Body of pancreas (tissue), 4 donors: ENCODE data around the gene STARD3. TPM values are rescaled to one million over a fixed set of nuclear protein-coding genes. Genes with fewer than 3 reads are reported as not detected.
"Not testable (repeated sequence)": the region's sequence is repeated elsewhere in the genome, so short reads cannot be mapped to it uniquely, and the experiment has no call there.

Source experiments
- ATAC-seq: fragments of 150-250 bp; one replicate; pipeline ENCODE4 v1.9.1; 2016
- DNase-seq, 4 donors: peaks; one replicate each; pipeline ENCODE4 v3.0.0-alpha.2; 2019
- H3K27ac ChIP-seq, 4 donors: fragments of 200-600 bp; sonication (generic); 1 replicate in 3 of 4; 2 replicates in 1 of 4; pipeline versions ENCODE4 v1.5.1 to v1.6.1; 2016 to 2019; ENCODE audit warnings: mild to moderate bottlenecking in 1 of 4, mixed read lengths in 1 of 4, moderate library complexity in 1 of 4
- H3K27me3 ChIP-seq, 2 donors: fragments of 200-600 bp; sonication (generic); one replicate each; pipeline ENCODE4 v1.6.0; 2016; ENCODE audit warnings: mild to moderate bottlenecking in 1 of 2
- H3K36me3 ChIP-seq, 2 donors: fragments of 200-600 bp; sonication (generic); replicated peaks in 1 of 2; 2 replicates each; pipeline ENCODE4 v1.5.1; 2016; ENCODE audit warnings: low read depth in 2 of 2; ENCODE audit not compliant: insufficient read depth in 1 of 2
- H3K4me1 ChIP-seq: fragments of 200-600 bp; sonication (generic); one replicate; pipeline ENCODE4 v1.6.0; 2016
- H3K4me3 ChIP-seq, 2 donors: fragments of 200-600 bp; sonication (generic); 1 replicate in 1 of 2; 2 replicates in 1 of 2; pipeline ENCODE4 v1.5.1; 2016 to 2019
- H3K9me3 ChIP-seq, 3 donors: fragments of 200-600 bp; sonication (generic); 1 replicate in 2 of 3; 2 replicates in 1 of 3; pipeline ENCODE4 v1.5.1; 2016
- CTCF ChIP-seq, 7 experiments: fragments of 450-650 bp in 4 of 7; fragments of 200-600 bp in 3 of 7; sonication (generic) in 3 of 7; IDR thresholded peaks; one replicate each; pipeline ENCODE4 v1.5.1; 2016 to 2019; ENCODE audit warnings: antibody characterized with exemption in 7 of 7
- POLR2A ChIP-seq, 3 donors: fragments of 450-650 bp; IDR thresholded peaks; one replicate each; pipeline ENCODE4 v1.6.1; 2016; ENCODE audit warnings: antibody characterized with exemption in 3 of 3, mild to moderate bottlenecking in 2 of 3
- WGBS, 2 donors: methylation state at CpG; one replicate each; pipeline ENCODE4 v1.1.5; 2017; 5-methylcytosine and 5-hydroxymethylcytosine counted together
- intact Hi-C: fragments of 100-400 bp; cut with DNase I; formaldehyde crosslinking; loops from one replicate; pipeline ENCODE4 v1.15.1; 2023
- total RNA-seq, 2 donors: library from RNA; depleted of rRNA; stranded (reverse); fragments of >200 nt; gene quantifications; one replicate each; pipeline ENCODE4 v1.1.0, GENCODE V29; 2016

Gene STARD3
- total RNA-seq, 2 donors from 2014 or later = 30.1 to 63.9 TPM

DNA sequence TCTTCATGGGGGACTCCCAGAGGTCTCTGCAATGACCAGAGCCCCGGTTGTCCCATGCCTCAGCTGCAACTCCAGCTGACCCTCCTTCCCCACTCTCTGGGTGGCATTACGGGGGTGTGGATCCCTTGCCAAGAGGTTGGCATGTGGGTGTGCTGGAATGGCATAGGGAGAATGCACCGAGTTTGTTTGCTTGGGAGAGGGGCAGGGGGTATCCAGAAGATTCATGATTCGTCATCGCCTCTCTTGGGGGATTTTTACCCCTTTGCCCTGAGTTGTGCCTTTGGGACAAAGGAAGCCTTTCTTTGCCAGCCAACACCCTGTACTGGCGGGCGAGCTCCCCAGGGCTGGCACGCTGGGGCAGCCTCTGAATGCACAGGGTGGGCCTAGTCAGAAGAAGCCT is 69.4 kb downstream of the STARD3 start:
- no peaks in the 10 kb centered on the region for H3K9me3 ChIP-seq
- DNase-seq (peak in 2 of 4 donors; percentile 39), ATAC-seq (peak; percentile 8)
- TF ChIP-seq POLR2A (IDR thresholded peaks at IDR 0.05) (no peak), CTCF (IDR thresholded peaks at IDR 0.05) (no peak)
- no peak overlapping the region for H3K4me3 ChIP-seq
- WGBS, 2 donors = 41 to 57% methylated on average over 7 to 8 of the region's 8 CpGs
- H3K27ac ChIP-seq = peak overlapping the region; percentile 95 to 99 (median 97)
- H3K36me3 ChIP-seq = no peaks in the 10 kb centered on the region
- H3K4me1 ChIP-seq = peaks cover 71% of the 10 kb centered on the region
- H3K27me3 ChIP-seq = no peaks in the 10 kb centered on the region
- intact Hi-C loops = no loop called here

DNA sequence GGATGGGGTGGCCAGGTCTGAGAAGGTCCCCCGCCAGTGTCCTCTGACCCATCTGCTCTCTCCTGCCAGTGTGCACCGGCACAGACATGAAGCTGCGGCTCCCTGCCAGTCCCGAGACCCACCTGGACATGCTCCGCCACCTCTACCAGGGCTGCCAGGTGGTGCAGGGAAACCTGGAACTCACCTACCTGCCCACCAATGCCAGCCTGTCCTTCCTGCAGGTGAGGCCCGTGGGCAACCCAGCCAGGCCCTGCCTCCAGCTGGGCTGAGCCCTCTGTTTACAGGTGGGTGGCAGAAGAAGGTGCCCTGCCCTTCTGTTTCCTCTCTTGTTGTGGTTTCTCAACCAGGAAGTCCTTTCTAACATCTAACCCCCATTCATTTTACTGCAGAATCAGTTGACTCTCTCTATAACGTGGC is 70.0 kb downstream of the STARD3 start:
- Histone ChIP-seq H3K9me3 (no peaks in the 10 kb centered on the region), H3K27me3 (no peaks in the 10 kb centered on the region), H3K36me3 (peaks cover 0 to 2% of the 10 kb centered on the region in 2 donors), H3K4me1 (peaks cover 65% of the 10 kb centered on the region), H3K27ac (peak overlapping the region; percentile 95 to 99 (median 97)), H3K4me3 (no peak overlapping the region)
- TF ChIP-seq POLR2A (IDR thresholded peaks at IDR 0.05) (no peak), CTCF (IDR thresholded peaks at IDR 0.05) (no peak)
- intact Hi-C loops = no loop called here
- 56 to 80% methylated on average over 3 to 7 of the region's 7 CpGs for WGBS, 2 donors
- no peak for ATAC-seq
- no peak for DNase-seq

GRCh38 chr17:39709319-39709997 is 72.5 kb downstream of the STARD3 start:
- H3K4me3 ChIP-seq = no peak overlapping the region

GRCh38 chr17:39709998-39710964 is 73.3 kb downstream of the STARD3 start:
- Histone ChIP-seq H3K36me3 (peaks cover 0 to 9% of the 10 kb centered on the region in 2 donors), H3K4me3 (no peak overlapping the region), H3K9me3 (no peaks in the 10 kb centered on the region), H3K4me1 (peaks cover 32% of the 10 kb centered on the region), H3K27ac (no peak overlapping the region), H3K27me3 (no peaks in the 10 kb centered on the region)
- 86 to 92% methylated on average over 13 to 20 of the region's 20 CpGs for WGBS, 2 donors
- intact Hi-C loops = no loop called here
- no peak for DNase-seq
- no peak for ATAC-seq
- TF ChIP-seq CTCF (IDR thresholded peaks at IDR 0.05) (no peak), POLR2A (IDR thresholded peaks at IDR 0.05) (no peak)

More at GRCh38 chr17:39709319-39709997, 72.5 kb downstream of the STARD3 start:
- peak overlapping the region in 1 of 4 donors; percentile 97 for H3K27ac ChIP-seq
- no peaks in the 10 kb centered on the region for H3K9me3 ChIP-seq
- intact Hi-C loops = no loop called here
- DNase-seq = no peak
- peaks cover 0 to 8% of the 10 kb centered on the region in 2 donors for H3K36me3 ChIP-seq
- no peaks in the 10 kb centered on the region for H3K27me3 ChIP-seq
- WGBS, 2 donors = 84 to 87% methylated on average over 14 of the region's 14 CpGs
- no peak for TF ChIP-seq CTCF (IDR thresholded peaks at IDR 0.05)
- no peak for TF ChIP-seq POLR2A (IDR thresholded peaks at IDR 0.05)
- ATAC-seq = no peak
- peaks cover 40% of the 10 kb centered on the region for H3K4me1 ChIP-seq

- intact Hi-C loops, ATAC-seq, H3K9me3 ChIP-seq, H3K27ac ChIP-seq, H3K27me3 ChIP-seq, DNase-seq, H3K4me3 ChIP-seq: not testable (repeated sequence)
- Histone ChIP-seq H3K36me3 (peaks cover 0 to 11% of the 10 kb centered on the region in 2 donors), H3K4me1 (peaks cover 28% of the 10 kb centered on the region)
- 87 to 90% methylated on average over 11 of the region's 11 CpGs for WGBS, 2 donors
Measured at GRCh38 chr17:39711071-39711470, 74.1 kb downstream of the STARD3 start.
